Hypothalamus (tissue), 51 donors: ENCODE data around the gene GIGYF1.
A peak's percentile ranks its signal among the peaks of the same experiment; 100 is the strongest.

Source experiments
- DNase-seq, 51 donors: peaks; one replicate each; lab custom pipeline; 2025; lab: John Stamatoyannopoulos, UW

The GIGYF1 gene

GRCh38 chr7:100640517-100641440, 53.3 kb downstream of the GIGYF1 start:
- DNase-seq, result no peak

GRCh38 chr7:100639995-100640516, 54.0 kb downstream of the GIGYF1 start:
- no peak for DNase-seq

- peak in 15 of 51 donors; percentile 1 to 33 (median 14) for DNase-seq
Observed at GRCh38 chr7:100632951-100633717, 60.9 kb downstream of the GIGYF1 start.

GRCh38 chr7:100630066-100630465, 64.0 kb downstream of the GIGYF1 start:
- no peak for DNase-seq
